AG10803 (cell line): Measurements from ENCODE around the gene CHPF2.

Experiments
- DNase-seq: peaks from one replicate; pipeline ENCODE4 v3.0.0; 2010; ENCODE audit warnings: low read depth
- H3K4me3 ChIP-seq: 2 replicates; pipeline ENCODE4 v1.5.1; 2011; ENCODE audit warnings: mild to moderate bottlenecking, low read length, control low read depth
- TF ChIP-seq, protein P1 (sequence below): conservative IDR thresholded peaks from 2 replicates; pipeline ENCODE4 v1.5.1; 2011; ENCODE audit warnings: mild to moderate bottlenecking, low read length, control low read depth, inconsistent platforms

CHPF2 gene

GRCh38 chr7:151198945-151199848 is 33.1 kb upstream of the CHPF2 start:
- TF ChIP-seq, protein P1, sequence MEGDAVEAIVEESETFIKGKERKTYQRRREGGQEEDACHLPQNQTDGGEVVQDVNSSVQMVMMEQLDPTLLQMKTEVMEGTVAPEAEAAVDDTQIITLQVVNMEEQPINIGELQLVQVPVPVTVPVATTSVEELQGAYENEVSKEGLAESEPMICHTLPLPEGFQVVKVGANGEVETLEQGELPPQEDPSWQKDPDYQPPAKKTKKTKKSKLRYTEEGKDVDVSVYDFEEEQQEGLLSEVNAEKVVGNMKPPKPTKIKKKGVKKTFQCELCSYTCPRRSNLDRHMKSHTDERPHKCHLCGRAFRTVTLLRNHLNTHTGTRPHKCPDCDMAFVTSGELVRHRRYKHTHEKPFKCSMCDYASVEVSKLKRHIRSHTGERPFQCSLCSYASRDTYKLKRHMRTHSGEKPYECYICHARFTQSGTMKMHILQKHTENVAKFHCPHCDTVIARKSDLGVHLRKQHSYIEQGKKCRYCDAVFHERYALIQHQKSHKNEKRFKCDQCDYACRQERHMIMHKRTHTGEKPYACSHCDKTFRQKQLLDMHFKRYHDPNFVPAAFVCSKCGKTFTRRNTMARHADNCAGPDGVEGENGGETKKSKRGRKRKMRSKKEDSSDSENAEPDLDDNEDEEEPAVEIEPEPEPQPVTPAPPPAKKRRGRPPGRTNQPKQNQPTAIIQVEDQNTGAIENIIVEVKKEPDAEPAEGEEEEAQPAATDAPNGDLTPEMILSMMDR = no peak
- H3K4me3 ChIP-seq = no peak overlapping the region
- no peak for DNase-seq

- DNase-seq = no peak
- TF ChIP-seq, protein P1 = no peak
- no peak overlapping the region for H3K4me3 ChIP-seq
Observed at GRCh38 chr7:151201344-151201743, 30.9 kb upstream of the CHPF2 start.

- no peak overlapping the region for H3K4me3 ChIP-seq
- TF ChIP-seq, protein P1 = no peak
- no peak for DNase-seq
Observed at GRCh38 chr7:151201751-151202150, 30.5 kb upstream of the CHPF2 start.

DNA sequence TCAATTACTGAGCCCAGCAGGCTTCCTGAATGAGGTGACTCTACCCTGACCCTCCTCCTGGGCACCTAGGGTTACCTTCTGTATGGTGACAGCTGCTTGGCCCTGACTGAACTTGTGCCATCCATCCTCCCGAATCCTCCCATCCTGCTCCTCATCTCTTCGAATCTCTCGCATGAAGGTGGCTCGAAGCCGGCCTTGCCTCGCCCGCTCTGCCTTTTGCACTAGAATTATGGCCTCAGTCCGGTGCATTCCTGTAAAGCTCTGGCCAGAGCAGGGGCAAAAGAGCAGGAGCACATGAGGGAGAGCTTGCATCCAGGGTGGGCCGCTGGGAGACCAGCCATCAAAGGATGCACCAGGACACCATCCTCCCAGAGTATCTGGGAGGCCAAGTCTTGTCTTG is 29.4 kb upstream of the CHPF2 start:
- DNase-seq = no peak
- H3K4me3 ChIP-seq = no peak overlapping the region
- TF ChIP-seq, protein P1 = no peak

DNA sequence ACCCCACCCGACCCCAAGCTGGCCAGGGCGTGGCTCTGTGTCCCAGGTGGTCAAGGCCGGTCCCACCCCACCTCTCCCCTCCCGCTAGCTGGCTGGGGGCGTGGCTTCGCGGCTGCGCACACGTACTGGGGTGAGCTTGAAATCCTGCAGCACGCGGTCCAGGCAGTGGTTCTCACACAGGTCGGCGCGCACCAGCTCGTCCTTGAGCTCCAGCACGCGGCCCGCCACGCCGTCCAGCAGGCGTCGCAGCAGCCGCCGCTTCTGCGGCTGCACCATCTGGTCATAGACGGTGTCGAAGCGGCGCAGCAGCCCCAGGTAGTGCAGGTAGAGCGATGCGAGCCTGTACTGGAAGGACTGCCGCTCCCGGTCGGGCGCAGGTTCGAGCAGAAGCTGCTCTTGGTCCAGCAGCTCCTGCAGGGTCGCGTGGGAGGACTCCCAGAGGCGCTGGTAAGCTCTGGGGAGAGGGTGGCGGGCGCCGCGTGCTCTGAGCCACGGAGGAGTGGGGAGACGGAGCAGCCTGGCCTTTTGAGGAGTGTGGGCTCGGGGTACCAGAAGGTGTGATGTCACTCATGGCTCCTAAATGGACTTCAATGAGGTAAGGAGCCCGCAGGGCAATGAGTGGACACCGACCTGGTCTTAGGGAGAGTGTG is 27.8 kb upstream of the CHPF2 start:
- DNase-seq = no peak
- TF ChIP-seq, protein P1 = no peak

DNA sequence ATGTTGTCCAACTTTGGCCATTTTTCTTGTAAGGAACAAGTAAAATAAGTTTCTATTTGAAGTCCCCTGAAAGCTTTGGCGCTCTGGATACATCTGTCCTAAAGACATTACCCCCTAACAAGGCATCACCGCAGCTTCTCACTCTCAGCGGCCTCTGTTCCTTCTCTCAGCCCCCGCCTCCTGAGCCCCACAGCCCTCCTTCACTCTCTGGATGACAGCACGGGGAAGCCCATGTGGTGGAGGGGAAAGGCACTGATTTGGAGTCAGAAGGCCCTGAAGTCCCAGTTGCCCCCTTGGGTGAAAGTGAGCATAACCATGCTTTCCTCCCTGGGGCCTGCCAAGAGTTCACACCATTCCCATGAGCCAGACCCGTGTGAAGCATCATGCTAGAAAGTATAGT is 26.6 kb upstream of the CHPF2 start:
- no peak overlapping the region for H3K4me3 ChIP-seq
- TF ChIP-seq, protein P1 = no peak

More for the DNA sequence above, 27.8 kb upstream of the CHPF2 start:
- H3K4me3 ChIP-seq = no peak overlapping the region

DNA sequence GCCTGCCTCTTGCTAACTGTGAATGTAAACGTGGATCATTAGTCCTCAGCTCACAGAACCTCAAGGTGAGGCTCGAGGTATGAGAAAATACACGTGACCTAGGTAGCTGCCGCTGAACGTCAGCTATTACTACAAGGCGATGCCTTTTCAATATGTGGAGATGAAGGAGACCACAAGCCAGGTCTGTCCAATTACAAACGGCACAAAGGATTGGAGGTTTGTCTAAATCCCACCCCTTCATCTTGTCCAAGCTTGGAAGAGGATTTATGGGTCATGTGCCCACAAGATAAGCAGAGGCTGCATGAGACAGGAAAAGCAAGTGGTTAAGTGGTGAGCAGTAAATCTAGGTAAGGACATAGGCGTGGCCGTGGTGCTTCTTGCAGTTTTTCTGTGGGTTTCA is 25.4 kb upstream of the CHPF2 start:
- no peak for DNase-seq
- TF ChIP-seq, protein P1 = no peak
- no peak overlapping the region for H3K4me3 ChIP-seq

More for the DNA sequence above, 26.6 kb upstream of the CHPF2 start:
- DNase-seq = no peak
